HepG2 (cell line): Measurements from ENCODE around the gene ABCF1. TPM values are rescaled to one million over a fixed set of nuclear protein-coding genes. Genes with fewer than 3 reads are reported as not detected.

Experiments
- CSRNP1 ChIP-seq: sonication (generic); formaldehyde crosslinking; IDR thresholded peaks from 2 replicates; pipeline ENCODE4 v1.8.1; 2023; ENCODE audit warnings: mild to moderate bottlenecking, missing genetic modification reagents
- KIAA2018 ChIP-seq: sonication (generic); formaldehyde crosslinking; IDR thresholded peaks from 2 replicates; pipeline ENCODE4 v1.5.0; 2020; ENCODE audit warnings: mild to moderate bottlenecking, missing genetic modification reagents, borderline replicate concordance
- NCOA1 ChIP-seq: sonication (generic); formaldehyde crosslinking; IDR thresholded peaks from 2 replicates; pipeline ENCODE4 v1.9.0; 2021; ENCODE audit warnings: missing genetic modification reagents
- PCBP1 ChIP-seq: fragments of 200-400 bp; formaldehyde crosslinking; IDR thresholded peaks from 2 replicates; pipeline ENCODE4 v1.6.1; 2017; ENCODE audit warnings: mild to moderate bottlenecking, low read depth, low read length, borderline replicate concordance
- PCBP2 ChIP-seq: fragments of 200-400 bp; formaldehyde crosslinking; optimal IDR thresholded peaks from 2 replicates; pipeline ENCODE3; 2018; ENCODE audit warnings: low read length, low read depth; ENCODE audit not compliant: poor library complexity, severe bottlenecking
- THAP9 ChIP-seq: sonication (generic); formaldehyde crosslinking; IDR thresholded peaks from 2 replicates; pipeline ENCODE4; 2020; ENCODE audit warnings: missing genetic modification reagents, mild to moderate bottlenecking, borderline replicate concordance
- ZNF407 ChIP-seq: sonication (generic); formaldehyde crosslinking; IDR thresholded peaks from one replicate; pipeline ENCODE4 v1.5.1; 2020; ENCODE audit warnings: mild to moderate bottlenecking, missing genetic modification reagents; ENCODE audit errors: not compliant biosample characterization
- polyA plus RNA-seq, 8 experiments: library from polyadenylated mRNA; depleted of rRNA in 3 of 8; stranded (reverse) in 7 of 8; unstranded in 1 of 8; fragments of >200 nt; fragmentation: Illumina TruSeq in 4 of 8; extraction: Trizol in 4 of 8; gene quantifications; 2 replicates each; pipeline versions ENCODE4 v1.2.1 to v1.2.3, GENCODE V29; 2011 to 2016; ENCODE audit warnings: low read depth in 4 of 8, missing spikeins in 1 of 8, mixed read lengths in 1 of 8; ENCODE audit not compliant: insufficient read depth in 1 of 8
- total RNA-seq, 5 experiments: library from RNA; depleted of rRNA; stranded (reverse); fragments of >200 nt; fragmentation: Illumina TruSeq; extraction: Trizol; gene quantifications; 2 replicates each; pipeline ENCODE4 v1.2.3, GENCODE V29; 2016; ENCODE audit warnings: low read depth in 1 of 5

Gene ABCF1
- total and polyA plus RNA-seq, 2 of the 13 experiments (the other 11 are each of a cell fraction or from before 2014, with no cell fraction given) = 25.4 to 98.9 TPM

- no peak for TF ChIP-seq KIAA2018 (CRISPR knock-in tag)
- no peak for TF ChIP-seq PCBP1
- no peak for TF ChIP-seq PCBP2
- TF ChIP-seq CSRNP1 = no peak
- TF ChIP-seq ZNF407 (CRISPR knock-in tag) = no peak
- no peak for TF ChIP-seq THAP9 (CRISPR knock-in tag)
- TF ChIP-seq NCOA1 (CRISPR knock-in tag) = no peak
Observed at GRCh38 chr6:30614843-30615218, 43.6 kb downstream of the ABCF1 start (continued).
